Heart right ventricle (tissue), 16 donors: ENCODE results near the gene NAMPT. TPM values are rescaled to one million over a fixed set of nuclear protein-coding genes. Genes with fewer than 3 reads are reported as not detected.

Source experiments
- ATAC-seq, 8 donors: fragments of 200-7000 bp; cut with Tn5 transposase; one replicate each; pipeline ENCODE4 v1.9.1; 2020; ENCODE audit warnings: mild to moderate bottlenecking in 8 of 8, moderate library complexity in 8 of 8, moderate number of reproducible peaks in 1 of 8
- DNase-seq, 2 donors: peaks; one replicate each; pipeline ENCODE4 v3.0.0-alpha.2; 2020
- H3K27ac ChIP-seq, 10 donors: fragments of 200-600 bp; sonication (generic) in 2 of 10; one replicate each; pipeline versions ENCODE4 v1.5.0 to v1.8.0; 2020 to 2022; ENCODE audit warnings: mild to moderate bottlenecking in 3 of 10
- H3K27me3 ChIP-seq, 7 donors: fragments of 200-600 bp; one replicate each; pipeline ENCODE4 v1.8.0; 2021 to 2022; ENCODE audit warnings: mild to moderate bottlenecking in 2 of 7
- H3K36me3 ChIP-seq, 9 donors: fragments of 200-600 bp; sonication (generic) in 1 of 9; one replicate each; pipeline versions ENCODE4 v1.5.0 to v1.8.0; 2020 to 2022; ENCODE audit warnings: mild to moderate bottlenecking in 2 of 9
- H3K4me1 ChIP-seq, 9 donors: fragments of 200-600 bp; sonication (generic) in 1 of 9; one replicate each; pipeline versions ENCODE4 v1.5.0 to v1.8.0; 2020 to 2022; ENCODE audit warnings: mild to moderate bottlenecking in 4 of 9
- H3K4me3 ChIP-seq, 10 donors: fragments of 200-600 bp; sonication (generic) in 2 of 10; one replicate each; pipeline versions ENCODE4 v1.5.0 to v1.8.0; 2020 to 2022; ENCODE audit warnings: mild to moderate bottlenecking in 7 of 10, moderate library complexity in 2 of 10
- H3K9me3 ChIP-seq, 11 donors: fragments of 200-600 bp in 10 of 11; sonication (generic) in 2 of 11; one replicate each; pipeline versions ENCODE4 v1.5.0 to v1.8.0; 2013 to 2022; ENCODE audit warnings: mild to moderate bottlenecking in 2 of 11, control low read depth in 1 of 11, moderate library complexity in 1 of 11
- WGBS, 2 donors: extraction: QIAGEN DNeasy Blood & Tissue Kit; methylation state at CpG; one replicate each; pipeline ENCODE4 v1.1.7; 2013; ENCODE audit warnings: inconsistent platforms in 1 of 2; 5-methylcytosine and 5-hydroxymethylcytosine counted together
- intact Hi-C, 10 donors: fragments of 100-400 bp; cut with DNase I; formaldehyde crosslinking; loops; one replicate each; pipeline versions ENCODE4 v1.11.1 to v1.14.2; 2022
- polyA plus RNA-seq, 2 donors: library from polyadenylated mRNA; stranded (reverse); fragments of 200-250 nt; gene quantifications; one replicate each; pipeline ENCODE4 v1.2.3, GENCODE V29; 2013
- total RNA-seq, 10 donors: library from RNA; stranded (reverse); fragmentation: NEBNext Ultra II Directional in 3 of 10; extraction: Animal tissue kit (Norgen Biotek cat#: 25700) in 3 of 10; gene quantifications; one replicate each; pipeline versions ENCODE4 v1.2.1 to v1.2.4, GENCODE V29; 2021 to 2023
- TF ChIP-seq, protein P1 (sequence below), 9 donors: fragments of 200-600 bp; sonication (generic) in 2 of 9; IDR thresholded peaks; one replicate each; pipeline versions ENCODE4 v1.5.0 to v1.8.0; 2021 to 2022; ENCODE audit warnings: antibody characterized with exemption in 9 of 9, mild to moderate bottlenecking in 5 of 9, moderate library complexity in 1 of 9
- donor health status: Arrhythmogenic right ventricular cardiomyopathy.
- donor health status: ischemic (EF 13 %, LVEDD 7.1; RV severe dilation, severe dysfunction).
- donor health status: healthy with polysubstance abuse.
- donor health status: DM: no; HTN: yes; CAD: no.
- donor health status: DM: no; HTN: no; CAD: no.
- donor health status: ischemic (EF 25% LVEDD 6.9; RV normal size, moderate dysfunction).
- donor health status: ischemic (EF 25% LVEDD 5.7; RV mildly dilated, moderate dysfunction).
- donor health status: healthy.
- donor health status: DM: yes; HTN: yes; CAD: no.
- donor health status: Ischemic cardiomyopathy.
- donor health status: ischemic (EF 35%, LVEDD 5.7; RV mildly dilated, moderate dysfunction).
- donor health status: nonischemic (EF 11% LVEDD 7.7; RV severe dilation, severe dysfunction).
- donor health status: DM: yes; HTN: yes; CAD: no.
- donor health status: PGD.
- donor health status: ischemic (EF 29% LVEDD 5.4; RV normal size, mild dysfunction).
- donor health status: nonischemic (EF 23%, LVEDD 6.1; RV moderate dilation, normal function).

The NAMPT gene
- total and polyA plus RNA-seq, 12 donors: 32.2 to 404 (median 98.6) TPM

DNA sequence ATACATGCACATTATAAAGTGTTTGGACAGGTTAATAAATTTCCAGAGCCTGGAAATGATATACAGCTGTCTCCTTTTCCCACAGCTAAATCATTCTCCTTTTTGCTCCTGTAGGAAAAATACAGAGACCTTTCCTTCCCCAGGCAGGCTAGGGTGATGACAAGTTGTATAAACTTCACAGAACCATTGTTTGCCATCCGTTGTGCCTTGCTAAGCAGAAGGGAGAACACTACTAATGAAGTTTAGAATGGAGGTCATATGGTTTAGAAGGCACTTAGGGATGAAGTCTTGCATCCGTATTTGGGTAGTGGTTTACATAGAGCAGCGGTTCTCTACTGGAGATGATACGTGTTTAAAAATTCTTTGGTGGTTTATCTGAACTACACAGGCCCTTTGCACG, 46.0 kb downstream of the NAMPT start:
- Histone ChIP-seq H3K27me3 (no peaks in the 10 kb centered on the region), H3K36me3 (no peaks in the 10 kb centered on the region), H3K4me1 (peaks cover 0 to 20% (median 3%) of the 10 kb centered on the region in 9 donors), H3K4me3 (no peak overlapping the region), H3K9me3 (peaks cover 0 to under 1% (median 0%) of the 10 kb centered on the region in 11 donors), H3K27ac (peak overlapping the region in 3 of 10 donors; percentile 29 to 39 (median 31))
- ATAC-seq: peak in 6 of 8 donors; percentile 26 to 60 (median 44)
- intact Hi-C loops: no loop called here
- DNase-seq: no peak
- 46 to 51% methylated on average over 5 of the region's 5 CpGs for WGBS, 2 donors
- TF ChIP-seq, protein P1, sequence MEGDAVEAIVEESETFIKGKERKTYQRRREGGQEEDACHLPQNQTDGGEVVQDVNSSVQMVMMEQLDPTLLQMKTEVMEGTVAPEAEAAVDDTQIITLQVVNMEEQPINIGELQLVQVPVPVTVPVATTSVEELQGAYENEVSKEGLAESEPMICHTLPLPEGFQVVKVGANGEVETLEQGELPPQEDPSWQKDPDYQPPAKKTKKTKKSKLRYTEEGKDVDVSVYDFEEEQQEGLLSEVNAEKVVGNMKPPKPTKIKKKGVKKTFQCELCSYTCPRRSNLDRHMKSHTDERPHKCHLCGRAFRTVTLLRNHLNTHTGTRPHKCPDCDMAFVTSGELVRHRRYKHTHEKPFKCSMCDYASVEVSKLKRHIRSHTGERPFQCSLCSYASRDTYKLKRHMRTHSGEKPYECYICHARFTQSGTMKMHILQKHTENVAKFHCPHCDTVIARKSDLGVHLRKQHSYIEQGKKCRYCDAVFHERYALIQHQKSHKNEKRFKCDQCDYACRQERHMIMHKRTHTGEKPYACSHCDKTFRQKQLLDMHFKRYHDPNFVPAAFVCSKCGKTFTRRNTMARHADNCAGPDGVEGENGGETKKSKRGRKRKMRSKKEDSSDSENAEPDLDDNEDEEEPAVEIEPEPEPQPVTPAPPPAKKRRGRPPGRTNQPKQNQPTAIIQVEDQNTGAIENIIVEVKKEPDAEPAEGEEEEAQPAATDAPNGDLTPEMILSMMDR (IDR thresholded peaks at IDR 0.05): no peak

DNA sequence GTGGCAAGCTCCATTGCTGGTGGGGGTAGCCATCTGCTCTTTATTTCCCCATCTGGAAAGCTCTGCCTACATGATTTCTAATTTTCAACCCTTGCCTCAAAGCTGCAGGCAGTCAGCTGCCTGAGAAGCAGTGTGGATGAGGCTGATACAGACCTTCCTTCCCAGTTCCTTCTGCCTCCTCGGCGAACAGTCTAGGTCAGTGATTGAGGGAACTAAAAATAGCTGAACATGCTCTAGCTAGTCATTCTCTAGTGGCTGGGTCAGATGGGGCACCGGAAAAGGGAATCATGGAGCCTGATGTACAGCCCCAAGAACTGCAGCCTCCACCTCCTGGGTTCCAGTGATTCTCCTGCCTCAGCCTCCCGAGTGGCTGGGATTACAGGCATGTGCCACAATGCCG, 48.7 kb downstream of the NAMPT start:
- TF ChIP-seq, protein P1 (IDR thresholded peaks at IDR 0.05): no peak
- no peaks in the 10 kb centered on the region for H3K9me3 ChIP-seq
- H3K36me3 ChIP-seq: no peaks in the 10 kb centered on the region
- H3K4me1 ChIP-seq: peaks cover 0 to 20% (median 3%) of the 10 kb centered on the region in 9 donors
- DNase-seq (no peak), ATAC-seq (peak in 7 of 8 donors; percentile 37 to 81 (median 60))
- 59 to 62% methylated on average over 5 of the region's 5 CpGs for WGBS, 2 donors
- no peak overlapping the region for H3K4me3 ChIP-seq
- no peaks in the 10 kb centered on the region for H3K27me3 ChIP-seq
- no peak overlapping the region for H3K27ac ChIP-seq
- intact Hi-C loops: no loop called here

DNA sequence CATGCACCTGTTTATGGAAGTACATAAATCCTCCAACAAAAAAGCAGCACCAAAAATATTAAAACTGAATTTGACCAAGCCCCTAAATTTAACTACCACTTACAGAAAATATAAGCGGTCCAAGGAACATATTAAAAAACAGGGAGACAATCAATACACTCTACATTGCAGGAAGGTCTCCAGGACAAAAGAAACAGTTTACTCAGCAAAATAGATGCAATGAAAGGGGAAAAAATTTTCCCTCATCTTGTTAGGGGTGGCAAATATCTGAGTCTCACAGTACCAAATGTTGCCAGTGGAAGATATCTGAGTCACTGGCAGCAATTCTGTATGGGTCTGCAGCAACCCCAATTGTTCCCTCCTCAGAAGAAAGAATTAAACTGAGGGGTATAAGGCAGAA, 50.4 kb downstream of the NAMPT start:
- H3K27me3 ChIP-seq: no peaks in the 10 kb centered on the region
- TF ChIP-seq, protein P1 (IDR thresholded peaks at IDR 0.05): no peak
- peaks cover 0 to 19% (median 2%) of the 10 kb centered on the region in 9 donors for H3K4me1 ChIP-seq
- no peak overlapping the region for H3K27ac ChIP-seq
- no peak for ATAC-seq
- no peaks in the 10 kb centered on the region for H3K36me3 ChIP-seq
- intact Hi-C loops: no loop called here
- no peak overlapping the region for H3K4me3 ChIP-seq
- 98 to 100% methylated on average over 1 of the region's 1 CpG for WGBS, 2 donors
- no peaks in the 10 kb centered on the region for H3K9me3 ChIP-seq
- no peak for DNase-seq

DNA sequence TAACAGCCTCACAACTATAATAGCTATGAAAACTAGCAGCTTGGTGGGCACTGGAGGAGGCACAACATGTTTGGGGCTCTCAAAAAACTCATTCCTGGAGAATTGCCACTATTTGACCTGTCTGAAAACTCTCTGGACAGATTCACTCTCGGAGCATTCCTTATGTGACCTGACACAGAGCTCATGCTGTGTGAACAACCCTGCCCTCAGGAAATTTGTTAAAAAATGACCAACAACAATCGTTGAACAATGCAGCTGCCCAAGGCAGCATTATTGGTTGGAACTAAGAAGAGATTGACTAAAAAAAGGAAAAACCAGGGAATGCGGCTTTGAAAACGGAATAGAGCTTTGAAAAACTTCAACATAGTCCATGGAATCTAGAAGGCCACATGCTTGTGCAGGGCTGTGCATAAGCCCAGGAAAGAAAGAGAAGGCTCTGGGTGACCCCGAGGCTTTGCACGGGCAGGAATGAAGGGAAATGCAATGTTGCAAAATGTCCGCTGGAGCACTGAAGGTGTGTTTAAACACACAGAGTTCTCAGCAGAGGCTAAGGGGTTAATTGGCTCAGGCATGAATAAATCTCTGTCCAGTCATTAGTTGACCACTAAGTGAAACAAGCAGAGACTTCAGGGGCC, 52.8 kb downstream of the NAMPT start:
- TF ChIP-seq, protein P1 (IDR thresholded peaks at IDR 0.05): no peak
- WGBS, 2 donors: 89 to 92% methylated on average over 7 of the region's 7 CpGs
- H3K9me3 ChIP-seq: peaks cover 0 to 4% (median 0%) of the 10 kb centered on the region in 11 donors
- no peaks in the 10 kb centered on the region for H3K36me3 ChIP-seq
- no peak for ATAC-seq
- H3K4me1 ChIP-seq: peaks cover 0 to 10% (median 0%) of the 10 kb centered on the region in 9 donors
- no peaks in the 10 kb centered on the region for H3K27me3 ChIP-seq
- no peak for DNase-seq
- H3K4me3 ChIP-seq: no peak overlapping the region
- intact Hi-C loops: no loop called here
- no peak overlapping the region for H3K27ac ChIP-seq
